Measurements from ENCODE around the gene TMSB10.

Gene TMSB10

GRCh38 chr2:84858123-84858522 lies 47.3 kb upstream of the TMSB10 start:
- ChIA-PET POLR2A (no interaction called here), CTCF (interaction anchor here (0.7 to 2.4 kb wide), 11 partner anchors 11 to 365 kb away, joined by 3 to 8 read pairs (median 4); no protein-coding TSS in a partner anchor)
- H3K4me1 ChIP-seq (ENCODE audit: control insufficient read depth, insufficient read depth, low read length): no peaks in the 10 kb centered on the region
- no peaks in the 10 kb centered on the region for H3K36me3 ChIP-seq (ENCODE audit: control insufficient read depth in 2 of 2, insufficient read depth in 1 of 2, low read length in 2 of 2)
- H3K4me3 ChIP-seq (ENCODE audit: low read depth, low read length): no peak overlapping the region
- TF ChIP-seq ZNF341 (tag by site-specific recombination; IDR thresholded peaks at IDR 0.05; ENCODE audit: low read depth) (no peak), ZNF654 (tag by site-specific recombination; IDR thresholded peaks at IDR 0.05; ENCODE audit: low read depth) (peak; percentile 8; the same call in 1 of the 2 replicates), ZBTB7A (tag by site-specific recombination; IDR thresholded peaks at IDR 0.05; ENCODE audit: low read depth) (no peak)
- H3K27ac ChIP-seq (ENCODE audit: extremely low read depth, low read depth, low read length): no peak overlapping the region
- no peaks in the 10 kb centered on the region for H3K9me3 ChIP-seq (ENCODE audit: control insufficient read depth, insufficient read depth, low read depth, low read length)

- CTCF ChIA-PET: interaction anchor here (1.4 to 2.4 kb wide), 2 partner anchors 17 to 118 kb away, joined by 3 to 8 read pairs; no protein-coding TSS in a partner anchor
- H3K9me3 ChIP-seq (ENCODE audit: control insufficient read depth, insufficient read depth, low read depth, low read length): no peaks in the 10 kb centered on the region
- POLR2A ChIA-PET: no interaction called here
- H3K4me1 ChIP-seq (ENCODE audit: control insufficient read depth, insufficient read depth, low read length): no peaks in the 10 kb centered on the region
- H3K36me3 ChIP-seq (ENCODE audit: control insufficient read depth in 2 of 2, insufficient read depth in 1 of 2, low read length in 2 of 2): no peaks in the 10 kb centered on the region
- TF ChIP-seq AEBP2 (tag by site-specific recombination; IDR thresholded peaks at IDR 0.05; ENCODE audit: borderline replicate concordance): no peak
- H3K27ac ChIP-seq (ENCODE audit: extremely low read depth, low read depth, low read length): no peak overlapping the region
- no peak overlapping the region for H3K4me3 ChIP-seq (ENCODE audit: low read depth, low read length)
Measured at GRCh38 chr2:84858937-84859336, 46.5 kb upstream of the TMSB10 start.

GRCh38 chr2:84861539-84861938 lies 43.9 kb upstream of the TMSB10 start:
- Histone ChIP-seq H3K4me1 (ENCODE audit: control insufficient read depth, insufficient read depth, low read length) (no peaks in the 10 kb centered on the region), H3K9me3 (ENCODE audit: control insufficient read depth, insufficient read depth, low read depth, low read length) (no peaks in the 10 kb centered on the region), H3K27ac (ENCODE audit: extremely low read depth, low read depth, low read length) (no peak overlapping the region), H3K36me3 (ENCODE audit: control insufficient read depth in 2 of 2, insufficient read depth in 1 of 2, low read length in 2 of 2) (no peaks in the 10 kb centered on the region), H3K4me3 (ENCODE audit: low read depth, low read length) (no peak overlapping the region)
- TF ChIP-seq BCL11B (tag by site-specific recombination; IDR thresholded peaks at IDR 0.05; ENCODE audit: low read depth) (no peak), ZNF585B (tag by site-specific recombination; IDR thresholded peaks at IDR 0.05) (no peak), ZNF423 (tag by site-specific recombination; IDR thresholded peaks at IDR 0.05) (no peak), MEIS1 (CRISPR knock-in tag; IDR thresholded peaks at IDR 0.05; ENCODE audit: borderline replicate concordance) (no peak), ZNF830 (tag by site-specific recombination; IDR thresholded peaks at IDR 0.05; ENCODE audit: low read depth) (no peak), ZSCAN4 (tag by site-specific recombination; IDR thresholded peaks at IDR 0.05) (no peak)
- CTCF ChIA-PET: interaction anchor here (0.6 to 1.1 kb wide), 2 partner anchors 120 to 332 kb away, joined by 3 to 4 read pairs; no protein-coding TSS in a partner anchor
- POLR2A ChIA-PET: no interaction called here

GRCh38 chr2:84862006-84862405 lies 43.5 kb upstream of the TMSB10 start:
- Histone ChIP-seq H3K27ac (ENCODE audit: extremely low read depth, low read depth, low read length) (no peak overlapping the region), H3K9me3 (ENCODE audit: control insufficient read depth, insufficient read depth, low read depth, low read length) (no peaks in the 10 kb centered on the region), H3K4me1 (ENCODE audit: control insufficient read depth, insufficient read depth, low read length) (no peaks in the 10 kb centered on the region), H3K36me3 (ENCODE audit: control insufficient read depth in 2 of 2, insufficient read depth in 1 of 2, low read length in 2 of 2) (no peaks in the 10 kb centered on the region), H3K4me3 (ENCODE audit: low read depth, low read length) (no peak overlapping the region)
- ChIA-PET CTCF (interaction anchor here (1.0 to 1.1 kb wide), 2 partner anchors 19 to 121 kb away, joined by 3 to 4 read pairs; partner anchors contain the start of gene TRABD2A), POLR2A (no interaction called here)
- TF ChIP-seq ZBTB6 (tag by site-specific recombination; IDR thresholded peaks at IDR 0.05): no peak
- TF ChIP-seq GFI1B (tag by site-specific recombination; IDR thresholded peaks at IDR 0.05): no peak
- TF ChIP-seq ZNF626 (tag by site-specific recombination; IDR thresholded peaks at IDR 0.05): no peak
- no peak for TF ChIP-seq ZNF18 (tag by site-specific recombination; IDR thresholded peaks at IDR 0.05)
- TF ChIP-seq ZNF138 (tag by site-specific recombination; IDR thresholded peaks at IDR 0.05; ENCODE audit: borderline replicate concordance): no peak
- TF ChIP-seq ZNF777 (tag by site-specific recombination; IDR thresholded peaks at IDR 0.05; ENCODE audit: borderline replicate concordance): no peak
- no peak for TF ChIP-seq ZNF311 (tag by site-specific recombination; IDR thresholded peaks at IDR 0.05; ENCODE audit: borderline replicate concordance)
- no peak for TF ChIP-seq ZNF561 (tag by site-specific recombination; IDR thresholded peaks at IDR 0.05; ENCODE audit: borderline replicate concordance)
- no peak for TF ChIP-seq ZNF600 (tag by site-specific recombination; IDR thresholded peaks at IDR 0.05)
- no peak for TF ChIP-seq ZNF510 (tag by site-specific recombination; IDR thresholded peaks at IDR 0.05; ENCODE audit: insufficient replicate concordance)
- no peak for TF ChIP-seq EGR2 (tag by site-specific recombination; IDR thresholded peaks at IDR 0.05; ENCODE audit: low read depth)
- TF ChIP-seq ELK4 (IDR thresholded peaks at IDR 0.05; ENCODE audit: borderline replicate concordance, low read depth, low read length): no peak

Measured in HEK293 (cell line).